ENCODE results near the gene LRBA.

LRBA gene

DNA sequence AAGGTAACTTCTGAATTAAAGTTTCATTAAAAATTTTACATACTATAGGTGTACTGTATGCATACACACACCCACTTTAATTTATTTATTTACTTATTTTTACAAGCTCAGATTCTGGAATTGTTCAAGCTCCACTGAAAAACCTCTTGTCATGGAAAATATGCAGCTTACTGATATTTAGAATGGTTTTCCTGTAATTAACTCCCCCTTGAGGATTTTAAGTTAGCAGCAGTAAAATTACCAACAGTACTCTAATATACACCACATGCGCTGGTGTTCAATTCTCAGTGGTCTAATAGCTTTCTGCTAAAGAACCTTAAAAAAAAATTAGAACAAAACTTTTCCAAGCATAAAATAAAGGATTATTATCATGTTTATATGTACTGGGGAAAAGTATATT lies 421.1 kb downstream of the LRBA start:
- Histone ChIP-seq H3K9me3 (ENCODE audit: insufficient read depth, low read length, severe bottlenecking) (no peaks in the 10 kb centered on the region), H3K27me3 (ENCODE audit: insufficient read depth, low read length, poor library complexity) (no peaks in the 10 kb centered on the region), H3K4me1 (ENCODE audit: insufficient read depth, low read length) (no peaks in the 10 kb centered on the region), H3K4me2 (ENCODE audit: insufficient read depth, low read length) (no peak overlapping the region), H3K79me2 (ENCODE audit: insufficient read depth, low read length) (no peaks in the 10 kb centered on the region), H3K4me3 (ENCODE audit: low read depth in 1 of 2, low read length in 2 of 2) (no peak overlapping the region), H3K36me3 (ENCODE audit: insufficient read depth, low read length) (peaks cover 6% of the 10 kb centered on the region; the same call in 1 of the 2 replicates), H4K20me1 (ENCODE audit: insufficient read depth, low read length) (no peaks in the 10 kb centered on the region), H3K9ac (ENCODE audit: low read depth, low read length) (no peak overlapping the region), H2AFZ (ENCODE audit: low read depth, low read length) (no peak overlapping the region), H3K27ac (ENCODE audit: low read length) (no peak overlapping the region)
- ATAC-seq (ENCODE audit: insufficient read depth, low read depth): no peak
- no peak for TF ChIP-seq EZH2 (IDR thresholded peaks at IDR 0.05; ENCODE audit: borderline replicate concordance, low read depth, low read length, severe bottlenecking)
- TF ChIP-seq, protein P1, sequence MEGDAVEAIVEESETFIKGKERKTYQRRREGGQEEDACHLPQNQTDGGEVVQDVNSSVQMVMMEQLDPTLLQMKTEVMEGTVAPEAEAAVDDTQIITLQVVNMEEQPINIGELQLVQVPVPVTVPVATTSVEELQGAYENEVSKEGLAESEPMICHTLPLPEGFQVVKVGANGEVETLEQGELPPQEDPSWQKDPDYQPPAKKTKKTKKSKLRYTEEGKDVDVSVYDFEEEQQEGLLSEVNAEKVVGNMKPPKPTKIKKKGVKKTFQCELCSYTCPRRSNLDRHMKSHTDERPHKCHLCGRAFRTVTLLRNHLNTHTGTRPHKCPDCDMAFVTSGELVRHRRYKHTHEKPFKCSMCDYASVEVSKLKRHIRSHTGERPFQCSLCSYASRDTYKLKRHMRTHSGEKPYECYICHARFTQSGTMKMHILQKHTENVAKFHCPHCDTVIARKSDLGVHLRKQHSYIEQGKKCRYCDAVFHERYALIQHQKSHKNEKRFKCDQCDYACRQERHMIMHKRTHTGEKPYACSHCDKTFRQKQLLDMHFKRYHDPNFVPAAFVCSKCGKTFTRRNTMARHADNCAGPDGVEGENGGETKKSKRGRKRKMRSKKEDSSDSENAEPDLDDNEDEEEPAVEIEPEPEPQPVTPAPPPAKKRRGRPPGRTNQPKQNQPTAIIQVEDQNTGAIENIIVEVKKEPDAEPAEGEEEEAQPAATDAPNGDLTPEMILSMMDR (IDR thresholded peaks at IDR 0.05; ENCODE audit: borderline replicate concordance, extremely low read depth, low read length, poor library complexity, severe bottlenecking): peak; percentile 18
- no peak for DNase-seq

GRCh38 chr4:150591904-150592303 lies 423.2 kb downstream of the LRBA start:
- Histone ChIP-seq H3K9me3 (ENCODE audit: insufficient read depth, low read length, severe bottlenecking) (no peaks in the 10 kb centered on the region), H3K9ac (ENCODE audit: low read depth, low read length) (no peak overlapping the region), H3K79me2 (ENCODE audit: insufficient read depth, low read length) (no peaks in the 10 kb centered on the region), H3K36me3 (ENCODE audit: insufficient read depth, low read length) (peaks cover 3% of the 10 kb centered on the region; the same call in 1 of the 2 replicates), H4K20me1 (ENCODE audit: insufficient read depth, low read length) (no peaks in the 10 kb centered on the region), H3K4me3 (ENCODE audit: low read depth in 1 of 2, low read length in 2 of 2) (no peak overlapping the region), H3K4me2 (ENCODE audit: insufficient read depth, low read length) (no peak overlapping the region), H3K4me1 (ENCODE audit: insufficient read depth, low read length) (no peaks in the 10 kb centered on the region), H3K27ac (ENCODE audit: low read length) (no peak overlapping the region), H2AFZ (ENCODE audit: low read depth, low read length) (no peak overlapping the region), H3K27me3 (ENCODE audit: insufficient read depth, low read length, poor library complexity) (no peaks in the 10 kb centered on the region)
- DNase-seq (no peak), ATAC-seq (ENCODE audit: insufficient read depth, low read depth) (no peak)
- TF ChIP-seq, protein P1 (IDR thresholded peaks at IDR 0.05; ENCODE audit: borderline replicate concordance, extremely low read depth, low read length, poor library complexity, severe bottlenecking): no peak
- TF ChIP-seq EZH2 (IDR thresholded peaks at IDR 0.05; ENCODE audit: borderline replicate concordance, low read depth, low read length, severe bottlenecking): no peak

GRCh38 chr4:150591406-150591805 lies 423.7 kb downstream of the LRBA start:
- Histone ChIP-seq H3K36me3 (ENCODE audit: insufficient read depth, low read length) (peaks cover 3% of the 10 kb centered on the region; the same call in 1 of the 2 replicates), H3K27ac (ENCODE audit: low read length) (no peak overlapping the region), H3K4me1 (ENCODE audit: insufficient read depth, low read length) (no peaks in the 10 kb centered on the region), H3K4me2 (ENCODE audit: insufficient read depth, low read length) (no peak overlapping the region), H3K79me2 (ENCODE audit: insufficient read depth, low read length) (no peaks in the 10 kb centered on the region), H3K4me3 (ENCODE audit: low read depth in 1 of 2, low read length in 2 of 2) (no peak overlapping the region), H3K27me3 (ENCODE audit: insufficient read depth, low read length, poor library complexity) (no peaks in the 10 kb centered on the region), H3K9me3 (ENCODE audit: insufficient read depth, low read length, severe bottlenecking) (no peaks in the 10 kb centered on the region), H3K9ac (ENCODE audit: low read depth, low read length) (no peak overlapping the region), H4K20me1 (ENCODE audit: insufficient read depth, low read length) (no peaks in the 10 kb centered on the region), H2AFZ (ENCODE audit: low read depth, low read length) (no peak overlapping the region)
- DNase-seq: no peak
- TF ChIP-seq, protein P1 (IDR thresholded peaks at IDR 0.05; ENCODE audit: borderline replicate concordance, extremely low read depth, low read length, poor library complexity, severe bottlenecking): no peak
- TF ChIP-seq EZH2 (IDR thresholded peaks at IDR 0.05; ENCODE audit: borderline replicate concordance, low read depth, low read length, severe bottlenecking): no peak
- ATAC-seq (ENCODE audit: insufficient read depth, low read depth): no peak; the same call in 2 of the 3 replicates

DNA sequence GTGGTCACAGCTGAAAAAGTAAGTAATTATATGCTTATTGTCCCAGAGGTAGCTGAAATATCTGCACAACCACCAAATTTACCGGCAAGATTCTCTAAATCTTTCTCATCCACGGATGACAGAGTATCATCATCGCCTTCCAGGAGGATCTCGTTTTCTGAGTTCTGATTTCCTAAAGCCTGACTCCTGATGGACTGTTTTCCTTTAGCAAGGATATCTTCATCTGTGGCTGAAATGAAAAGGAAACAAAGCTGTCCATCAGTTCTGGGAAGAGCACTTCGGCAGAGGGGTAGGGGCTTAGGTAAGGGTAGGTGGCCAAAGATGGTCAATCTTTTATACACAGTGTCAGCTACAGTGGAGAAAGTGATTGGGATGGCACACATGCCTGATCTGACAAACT lies 424.5 kb downstream of the LRBA start:
- Histone ChIP-seq H3K9ac (ENCODE audit: low read depth, low read length) (no peak overlapping the region), H2AFZ (ENCODE audit: low read depth, low read length) (no peak overlapping the region), H4K20me1 (ENCODE audit: insufficient read depth, low read length) (no peaks in the 10 kb centered on the region), H3K27ac (ENCODE audit: low read length) (no peak overlapping the region), H3K79me2 (ENCODE audit: insufficient read depth, low read length) (no peaks in the 10 kb centered on the region), H3K4me2 (ENCODE audit: insufficient read depth, low read length) (no peak overlapping the region), H3K27me3 (ENCODE audit: insufficient read depth, low read length, poor library complexity) (no peaks in the 10 kb centered on the region), H3K9me3 (ENCODE audit: insufficient read depth, low read length, severe bottlenecking) (no peaks in the 10 kb centered on the region), H3K36me3 (ENCODE audit: insufficient read depth, low read length) (peaks cover 3% of the 10 kb centered on the region; the same call in 1 of the 2 replicates), H3K4me1 (ENCODE audit: insufficient read depth, low read length) (no peaks in the 10 kb centered on the region), H3K4me3 (ENCODE audit: low read depth in 1 of 2, low read length in 2 of 2) (no peak overlapping the region)
- DNase-seq (no peak), ATAC-seq (ENCODE audit: insufficient read depth, low read depth) (no peak)
- no peak for TF ChIP-seq EZH2 (IDR thresholded peaks at IDR 0.05; ENCODE audit: borderline replicate concordance, low read depth, low read length, severe bottlenecking)
- TF ChIP-seq, protein P1 (IDR thresholded peaks at IDR 0.05; ENCODE audit: borderline replicate concordance, extremely low read depth, low read length, poor library complexity, severe bottlenecking): no peak
